HG02623 (cell line): ENCODE data around the gene PRKAG2.

Experiments used
- ATAC-seq: cut with Tn5 transposase; IDR thresholded peaks from one replicate; pipeline ENCODE4 v1.9.1; 2021; ENCODE audit warnings: moderate library complexity; ENCODE audit not compliant: unreplicated experiment

PRKAG2 gene

DNA sequence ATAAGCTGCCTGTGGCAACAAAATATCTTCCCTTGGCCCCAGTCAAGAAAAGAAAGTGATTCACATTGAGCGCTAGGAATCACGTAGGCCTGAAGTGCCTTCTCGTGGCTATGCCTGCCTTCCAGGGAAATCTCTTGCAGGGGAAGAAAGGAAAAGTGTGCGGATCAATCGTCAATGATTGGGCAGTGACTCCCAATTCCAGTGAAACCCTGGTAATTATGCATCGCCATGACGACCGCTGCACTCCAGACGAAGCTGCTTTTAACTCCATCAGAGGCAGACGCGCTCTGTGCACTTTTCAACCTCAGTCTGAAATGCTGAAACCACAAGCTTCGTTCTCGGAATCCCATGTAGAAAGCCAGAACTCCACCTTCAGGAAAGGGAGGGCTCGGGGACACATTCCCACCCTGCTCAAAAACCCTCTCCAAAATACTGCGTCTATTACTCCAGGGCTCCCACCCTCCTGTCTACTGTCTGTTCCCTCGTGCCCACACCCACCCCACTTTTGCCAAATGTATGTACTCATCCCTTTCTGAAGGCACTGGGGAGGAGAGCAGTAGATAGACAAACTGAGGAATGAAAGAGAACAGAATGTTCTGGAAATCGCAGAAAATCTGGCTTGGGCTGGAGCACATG is 24.2 kb upstream of the PRKAG2 start:
- no peak for ATAC-seq

DNA sequence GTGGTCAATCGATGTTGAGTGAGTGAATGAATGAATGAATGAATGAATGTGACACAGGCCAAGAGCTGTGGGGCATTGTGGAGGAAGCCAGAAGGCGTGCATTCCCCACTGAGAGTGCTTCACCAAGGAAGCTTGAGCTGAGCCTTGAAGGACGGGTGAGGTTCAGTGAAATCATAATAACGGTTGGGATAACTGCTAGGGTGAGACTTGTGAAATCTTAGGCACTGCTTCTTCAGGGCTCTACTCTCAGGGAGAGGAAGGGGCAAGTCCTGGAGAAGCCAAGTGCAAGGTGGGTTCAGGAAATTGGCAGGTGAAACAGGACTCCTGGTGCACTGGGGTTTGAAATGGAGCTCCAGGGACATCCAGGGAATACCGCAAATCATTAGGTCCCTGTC is 23.7 kb upstream of the PRKAG2 start:
- no peak for ATAC-seq

DNA sequence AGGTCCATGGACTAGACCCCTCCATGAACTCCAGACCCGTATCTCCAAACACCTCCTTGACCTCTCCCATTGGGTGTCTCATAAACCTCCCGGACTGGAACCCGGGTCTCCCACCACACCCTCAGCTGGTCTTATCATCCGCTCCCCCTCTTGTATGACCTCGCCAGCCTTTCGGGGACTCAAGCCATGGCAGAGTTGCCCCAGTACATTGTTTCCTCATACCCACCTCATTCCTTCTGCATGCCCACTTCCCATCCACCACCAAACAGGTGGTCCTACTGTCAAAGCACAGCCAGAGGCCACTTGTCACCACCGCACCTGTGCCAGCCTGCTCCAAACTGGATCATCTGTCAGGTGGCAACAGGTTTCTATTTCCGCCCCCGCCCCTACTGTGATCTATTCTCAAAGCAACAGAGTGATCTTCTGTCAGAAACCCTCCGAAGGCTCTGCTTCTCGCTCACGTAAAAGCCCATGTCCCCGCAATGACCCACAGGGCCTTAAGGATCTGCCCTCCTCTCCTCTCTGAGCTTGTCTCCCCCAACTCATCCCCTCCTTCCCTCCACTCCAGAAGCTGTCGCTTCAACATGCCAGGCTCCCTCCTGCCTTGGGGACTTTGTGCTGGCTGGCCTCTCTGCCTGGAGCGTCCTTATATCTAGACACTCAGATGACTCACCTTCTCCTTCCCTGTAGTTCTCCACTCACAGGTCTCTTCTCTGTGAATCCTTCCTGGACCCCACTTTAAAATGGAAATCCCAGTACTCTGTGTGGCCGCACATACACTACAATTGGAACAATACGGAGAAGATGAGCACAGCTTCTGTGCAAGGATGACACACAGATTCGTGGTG is 22.8 kb upstream of the PRKAG2 start:
- ATAC-seq, result no peak

DNA sequence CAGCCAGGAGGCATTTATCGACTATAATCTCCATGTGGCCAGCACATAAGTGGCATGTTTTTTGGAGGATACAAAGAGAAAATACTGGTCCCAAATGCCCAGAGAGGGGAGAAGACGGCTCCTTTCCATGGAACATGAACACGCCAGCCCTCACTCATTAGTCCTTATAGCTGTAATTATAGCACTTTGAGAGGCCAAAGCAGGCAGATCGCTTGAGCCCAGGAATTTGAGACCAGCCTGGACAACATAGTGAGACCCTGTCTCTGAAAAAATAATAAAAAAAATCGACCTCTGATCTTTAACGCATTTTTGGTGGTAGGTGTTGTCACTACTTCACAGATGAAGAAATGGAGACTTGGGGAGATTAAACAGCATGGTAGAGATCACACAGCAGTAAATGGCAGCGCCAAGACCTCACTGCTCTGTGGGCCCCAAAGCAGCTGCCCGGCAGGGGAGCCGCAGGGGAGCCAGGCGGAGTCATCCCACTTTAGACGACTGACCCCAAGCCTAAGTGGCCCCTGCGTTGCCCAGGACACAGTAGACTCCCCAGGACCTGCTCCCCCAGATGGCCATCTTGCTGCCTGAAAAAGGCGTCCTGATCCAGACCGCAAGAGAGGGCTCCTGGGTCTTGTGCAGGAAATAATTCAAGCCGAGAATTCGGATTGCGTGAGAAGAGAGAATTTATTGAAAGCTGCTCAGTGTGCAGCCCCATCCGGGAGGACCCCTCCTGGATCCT is 21.2 kb upstream of the PRKAG2 start:
- ATAC-seq, result no peak

DNA sequence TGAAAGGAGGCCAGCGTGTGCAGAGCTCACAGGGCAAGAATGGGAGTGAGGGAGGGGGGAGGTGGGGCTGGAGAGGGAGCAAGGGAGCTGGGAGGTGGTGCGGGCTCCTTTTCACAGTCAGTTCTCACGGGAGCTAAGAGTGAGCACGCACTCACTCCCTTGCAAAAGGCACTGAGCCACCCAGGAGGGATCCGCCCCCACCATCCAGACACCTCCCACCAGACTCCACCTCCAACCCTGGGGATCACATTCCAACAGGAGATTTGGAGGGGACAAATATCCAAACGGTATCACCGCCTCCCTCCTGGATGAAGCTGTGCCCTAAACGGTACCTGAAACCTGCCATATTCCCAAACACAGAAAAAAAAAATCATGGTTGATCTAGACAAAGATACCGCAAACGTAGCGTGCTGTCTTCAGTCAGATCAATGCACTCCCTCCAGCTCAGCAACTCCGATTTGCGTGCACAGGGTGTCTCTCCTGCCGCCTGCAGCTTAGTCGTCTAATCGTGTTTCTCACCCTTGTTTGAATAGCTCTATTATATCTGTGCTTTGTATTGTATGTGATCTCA is 20.3 kb upstream of the PRKAG2 start:
- no peak for ATAC-seq

DNA sequence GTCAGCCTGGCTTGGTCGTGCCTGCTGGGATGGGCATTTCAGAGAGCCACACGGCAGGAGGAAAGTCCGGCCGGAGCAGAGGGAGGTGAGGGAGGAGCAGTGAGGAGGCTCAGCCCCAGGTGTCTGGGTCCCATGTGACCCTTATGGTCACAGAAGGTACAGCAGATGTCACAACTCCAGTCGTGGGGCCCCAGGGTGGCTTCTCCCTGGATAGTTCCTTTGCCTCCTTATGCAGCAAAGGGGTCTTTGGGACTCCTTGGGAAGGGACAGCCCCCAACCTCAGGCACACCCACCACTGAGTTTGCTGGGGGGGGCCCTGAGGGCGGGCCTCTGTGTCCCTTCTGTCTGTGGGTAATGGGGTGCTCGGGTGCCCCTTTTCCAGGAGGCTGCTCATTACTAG is 19.6 kb upstream of the PRKAG2 start:
- no peak for ATAC-seq

DNA sequence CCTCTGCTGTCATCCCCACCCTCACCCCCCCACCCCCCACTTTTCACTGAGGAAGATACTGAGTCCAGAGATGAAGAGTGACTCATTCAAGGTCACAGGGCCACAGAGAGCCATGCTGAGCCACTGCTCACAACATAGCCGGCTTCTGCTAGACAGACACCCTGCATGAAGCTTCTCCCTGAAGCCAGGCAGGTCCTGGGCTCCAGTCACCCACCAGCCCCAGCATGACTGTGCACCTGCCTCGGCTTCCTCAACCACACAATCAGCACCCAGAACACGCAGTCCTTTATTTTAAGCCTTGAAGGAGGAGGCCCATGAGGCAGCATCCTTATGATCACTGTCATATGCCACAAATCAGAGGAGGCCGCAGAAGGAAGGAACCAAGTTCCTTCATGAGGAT is 19.2 kb upstream of the PRKAG2 start:
- ATAC-seq, result no peak

DNA sequence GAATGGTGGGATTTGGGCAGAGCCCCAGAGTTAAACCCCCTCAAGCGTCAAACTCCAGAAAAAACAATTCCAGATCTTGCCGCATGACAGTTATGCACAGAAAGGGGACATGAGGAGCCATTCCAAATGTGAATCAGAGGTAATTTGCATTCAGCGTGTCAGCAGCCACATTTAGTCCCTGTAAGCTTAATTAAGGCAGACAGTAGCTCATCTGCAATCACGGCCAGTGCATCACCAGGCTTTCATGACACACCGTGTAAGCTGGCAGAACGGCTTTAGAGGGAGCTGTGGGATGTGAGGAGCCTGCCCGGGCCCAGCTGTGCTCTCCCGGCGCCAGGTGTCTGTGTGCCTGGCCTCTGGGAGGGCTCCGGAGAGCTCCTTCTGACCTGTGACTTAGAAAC is 18.7 kb upstream of the PRKAG2 start:
- ATAC-seq, result no peak

DNA sequence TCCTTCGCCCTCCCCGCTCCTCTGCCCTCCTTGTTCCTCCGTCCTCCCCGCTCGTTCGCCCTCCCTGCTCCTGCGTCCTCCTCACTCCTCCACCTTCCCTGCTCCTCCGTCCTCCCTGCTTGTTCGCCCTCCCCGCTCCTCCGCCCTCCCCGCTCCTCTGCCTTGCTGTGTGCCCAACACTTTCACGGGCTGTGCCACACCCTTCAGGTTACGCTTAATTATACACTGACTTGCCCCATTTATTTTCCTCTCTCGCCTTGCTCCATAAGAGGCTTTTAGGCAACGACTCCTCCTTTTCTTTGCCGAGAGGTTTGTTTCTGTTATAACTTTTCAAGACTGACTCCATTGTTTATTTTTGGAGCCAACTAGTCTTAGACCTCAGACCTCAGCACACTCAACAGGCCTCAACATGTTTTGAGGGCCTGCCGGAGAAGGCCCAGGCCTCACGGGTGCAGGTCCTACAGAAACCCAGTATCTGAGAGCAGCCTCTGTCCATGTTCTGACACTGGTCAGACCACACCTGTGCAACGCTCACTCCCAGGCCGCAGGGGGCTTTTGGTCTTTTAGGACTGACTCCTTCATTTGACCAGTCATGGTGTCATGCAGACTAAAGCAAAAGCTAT is 18.2 kb upstream of the PRKAG2 start:
- ATAC-seq, result no peak

DNA sequence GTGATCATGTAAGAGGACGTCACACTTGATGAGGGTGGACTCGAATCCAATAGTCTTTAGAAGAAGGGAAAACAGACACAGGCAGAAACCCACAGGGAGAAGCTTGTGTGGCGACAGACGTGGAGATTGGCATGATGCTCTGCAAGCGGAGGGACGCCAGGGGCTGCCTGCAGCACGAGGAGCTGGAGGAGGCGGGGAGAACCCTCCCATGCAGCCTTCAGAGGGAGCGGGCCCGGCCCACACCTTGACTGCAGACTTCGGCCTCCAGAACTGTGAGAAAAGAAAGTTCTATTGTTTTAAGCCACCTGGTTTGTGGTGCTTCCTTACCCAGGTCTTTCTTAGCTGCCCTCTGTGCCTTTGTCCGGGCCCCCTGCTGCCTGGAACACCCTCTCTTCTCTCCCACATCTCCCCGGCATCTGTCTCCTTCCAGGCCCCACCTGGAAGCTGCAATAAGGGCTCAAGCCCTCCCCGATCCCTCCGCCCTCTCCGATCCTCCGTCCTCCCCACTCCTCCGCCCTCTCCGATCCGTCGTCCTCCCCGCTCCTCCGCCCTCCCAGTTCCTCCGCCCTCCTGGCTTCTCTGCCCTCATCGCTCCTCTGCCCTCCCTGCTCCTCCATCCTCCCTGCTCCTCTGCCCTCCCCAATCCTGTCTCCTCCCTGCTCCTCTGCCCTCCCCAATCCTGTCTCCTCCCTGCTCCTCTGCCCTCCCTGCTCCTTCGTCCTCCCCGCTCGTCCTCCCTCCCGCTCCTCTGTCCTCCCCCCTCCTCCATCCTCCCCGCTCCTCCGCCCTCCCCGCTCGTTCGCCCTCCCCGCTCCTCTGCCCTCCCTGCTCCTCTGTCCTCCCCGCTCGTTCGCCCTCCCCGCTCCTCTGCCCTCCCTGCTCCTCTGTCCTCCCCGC is 17.4 kb upstream of the PRKAG2 start:
- no peak for ATAC-seq

DNA sequence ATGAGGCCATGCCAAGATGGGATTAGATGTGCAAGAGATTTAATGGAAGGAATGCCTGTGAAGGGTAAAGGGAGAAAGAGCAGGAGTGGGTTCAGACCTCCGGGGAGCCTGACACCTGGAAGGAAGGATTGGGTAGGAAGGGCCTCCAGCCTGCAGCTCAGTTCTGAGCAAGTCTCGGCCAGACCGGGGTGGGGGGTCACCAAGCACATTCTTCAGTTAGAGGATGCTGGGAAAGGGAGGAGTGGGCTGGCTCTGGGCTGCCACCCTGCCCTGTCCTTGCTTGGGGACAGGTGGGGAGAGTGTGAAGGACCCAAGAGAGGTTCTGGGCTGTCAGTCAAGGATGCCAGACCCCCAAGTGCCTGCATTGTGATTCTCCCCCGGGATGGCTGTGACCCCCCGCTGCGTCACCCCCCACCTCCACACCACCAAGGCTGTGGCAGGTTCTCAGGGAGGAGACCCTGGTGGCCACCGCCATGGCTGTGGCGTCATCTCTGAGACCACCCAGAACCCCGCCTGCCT is 16.5 kb upstream of the PRKAG2 start:
- no peak for ATAC-seq

DNA sequence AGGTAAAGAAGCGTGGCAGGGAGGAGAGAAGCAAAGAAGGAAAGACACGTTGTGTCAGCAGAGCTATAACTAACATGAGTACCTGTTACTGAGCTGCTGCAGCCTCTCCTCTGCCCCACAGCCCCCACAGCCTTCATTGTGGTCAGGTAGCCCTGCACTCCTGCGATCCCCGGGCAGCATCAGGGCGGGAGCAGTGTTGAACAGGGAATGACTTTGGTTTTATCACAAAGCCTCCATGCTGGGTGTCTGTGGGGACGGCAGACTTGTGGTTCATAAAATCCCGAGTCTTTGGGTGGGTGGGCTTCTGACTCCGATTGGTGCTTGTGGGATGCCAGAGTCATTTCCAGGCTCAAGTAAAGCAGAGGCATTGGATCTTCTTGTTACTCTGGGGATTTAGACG is 14.8 kb upstream of the PRKAG2 start:
- no peak for ATAC-seq

DNA sequence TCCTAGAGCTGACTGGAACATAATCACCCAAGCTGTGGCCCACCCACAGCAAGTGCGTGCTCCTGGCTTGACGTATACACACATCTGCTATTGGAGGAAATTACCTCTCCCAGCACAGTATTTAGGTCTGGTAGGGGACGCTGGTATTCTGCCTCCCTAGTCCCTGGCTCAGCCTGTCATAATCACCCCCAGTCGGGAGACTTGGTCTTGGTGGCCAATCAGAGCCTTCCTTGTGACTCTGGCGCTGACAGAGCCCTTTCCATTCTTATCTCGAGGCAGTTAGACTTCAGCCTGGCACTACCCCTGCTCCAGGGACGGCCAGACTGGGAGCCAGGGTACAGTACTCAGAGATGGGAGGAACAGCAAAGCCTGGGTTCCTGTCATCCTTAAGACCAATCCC is 14.3 kb upstream of the PRKAG2 start:
- no peak for ATAC-seq

DNA sequence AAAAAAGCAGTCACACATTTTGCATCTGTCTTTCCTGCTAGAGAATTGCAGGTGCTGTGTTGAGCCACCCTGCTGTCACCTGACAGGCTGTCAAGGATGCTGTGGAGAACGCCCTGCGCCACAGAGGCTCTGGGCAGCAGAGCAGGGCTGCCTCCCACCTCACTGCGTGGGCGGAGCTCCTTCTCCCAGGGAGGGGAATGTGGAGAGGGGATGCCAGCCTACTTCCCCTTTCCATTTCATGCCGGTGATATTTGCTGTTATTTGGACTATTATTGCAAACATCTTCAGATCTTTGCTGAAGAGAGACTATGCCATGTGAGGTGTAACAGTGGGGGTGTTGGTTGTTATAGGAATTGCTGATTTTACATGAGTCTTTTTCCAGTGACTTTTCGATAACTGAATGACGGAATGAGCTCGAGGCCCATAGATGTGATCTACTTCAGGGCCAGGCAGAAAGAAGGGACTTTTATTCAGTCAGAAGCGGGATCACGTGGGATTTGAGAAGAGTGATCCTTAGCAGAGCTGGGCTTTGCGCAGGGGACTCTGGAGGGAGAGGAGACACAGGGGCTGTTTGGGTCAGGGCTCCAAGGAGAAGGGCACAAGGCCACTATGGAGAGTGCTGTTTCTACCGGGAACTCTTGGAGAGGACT is 13.6 kb upstream of the PRKAG2 start:
- no peak for ATAC-seq

DNA sequence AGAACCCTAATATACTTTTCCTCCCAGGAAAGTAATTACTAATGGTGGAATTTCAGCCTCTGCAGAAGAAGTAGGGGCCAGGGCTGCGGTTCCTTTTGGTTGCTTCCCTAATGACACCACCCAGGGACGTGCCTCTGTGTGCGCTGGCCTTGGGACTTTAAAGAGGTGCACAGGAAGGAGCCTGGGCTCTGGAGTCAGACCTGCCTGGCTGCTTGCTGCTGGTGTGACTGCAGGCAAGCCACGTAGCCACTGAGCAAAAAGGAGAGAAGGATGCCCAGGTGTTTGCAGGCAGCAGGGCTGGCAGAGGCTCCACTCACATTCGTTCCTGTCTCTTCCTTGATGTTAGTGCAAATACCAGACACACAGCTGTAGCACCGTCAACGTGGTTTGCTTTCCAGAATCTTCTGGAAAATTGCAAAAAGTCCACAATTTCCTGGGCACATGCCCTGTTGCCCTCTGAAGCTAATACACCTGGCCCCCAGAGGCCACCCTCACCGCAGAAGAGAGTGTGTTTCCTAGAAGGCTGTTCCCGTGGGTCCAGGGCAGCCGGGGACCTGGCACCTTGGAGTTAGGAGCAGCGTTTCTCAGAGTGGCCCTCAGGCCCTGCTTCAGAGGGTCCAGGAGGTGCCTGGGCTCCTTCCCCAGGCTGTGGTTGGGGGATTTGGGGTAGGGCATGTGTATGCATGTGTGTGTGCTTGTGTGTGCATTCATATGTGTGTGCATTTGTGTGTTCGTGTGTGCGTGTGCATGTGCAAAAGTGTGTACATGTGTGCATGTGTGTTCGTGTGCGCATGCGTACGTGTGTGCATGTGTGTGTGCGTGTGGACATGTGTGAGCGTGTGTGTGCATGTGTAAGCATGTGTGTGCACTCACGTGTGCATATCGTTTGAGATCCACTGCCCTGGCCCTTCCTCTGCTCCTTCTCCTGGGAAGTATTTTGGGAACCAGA is 12.8 kb upstream of the PRKAG2 start:
- no peak for ATAC-seq

DNA sequence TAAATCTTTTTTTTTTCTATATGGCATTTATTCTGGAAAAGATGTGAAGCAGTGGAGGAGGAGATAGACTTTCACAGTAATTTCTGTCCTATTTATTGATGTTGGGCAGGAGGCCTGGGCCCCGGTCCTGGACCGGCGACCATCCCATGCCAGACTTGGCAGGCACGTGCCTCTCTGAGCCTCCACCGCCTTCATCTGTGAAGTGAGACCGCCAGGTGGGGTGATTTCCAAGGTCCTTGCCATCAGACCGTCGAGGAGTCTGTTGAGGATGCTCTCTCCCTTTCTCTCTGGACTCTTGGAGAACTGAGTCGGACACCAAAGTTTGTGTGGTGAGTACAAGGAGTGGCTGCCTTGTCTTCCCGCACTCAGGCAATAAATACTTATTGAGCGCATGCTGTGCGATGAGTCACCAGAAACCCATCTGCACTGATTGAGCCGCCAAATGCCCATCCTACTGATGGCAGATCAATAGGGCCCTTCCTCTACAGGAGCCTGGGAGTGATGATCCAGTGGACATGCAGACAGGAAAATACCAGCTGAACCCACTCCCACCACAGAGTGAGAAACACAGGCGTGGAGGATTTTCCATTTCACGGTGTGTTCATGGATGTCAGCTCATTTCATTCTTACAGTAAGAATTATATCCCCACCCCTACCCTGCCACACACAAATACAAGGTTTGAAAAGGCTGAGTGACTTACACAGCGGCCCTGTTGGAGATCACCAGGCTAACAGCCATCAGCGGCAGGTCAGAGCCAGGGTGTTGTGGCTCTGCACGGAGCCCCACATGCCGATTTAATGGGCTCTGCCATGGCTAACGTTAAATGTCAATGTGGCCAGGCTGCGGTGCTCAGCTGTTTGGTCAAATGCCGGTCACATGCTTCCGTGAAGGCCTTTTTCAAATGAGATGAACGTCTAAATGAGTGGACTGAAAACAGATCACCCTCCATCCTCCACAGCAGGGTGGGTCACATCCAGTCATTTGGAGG is 11.5 kb upstream of the PRKAG2 start:
- no peak for ATAC-seq

DNA sequence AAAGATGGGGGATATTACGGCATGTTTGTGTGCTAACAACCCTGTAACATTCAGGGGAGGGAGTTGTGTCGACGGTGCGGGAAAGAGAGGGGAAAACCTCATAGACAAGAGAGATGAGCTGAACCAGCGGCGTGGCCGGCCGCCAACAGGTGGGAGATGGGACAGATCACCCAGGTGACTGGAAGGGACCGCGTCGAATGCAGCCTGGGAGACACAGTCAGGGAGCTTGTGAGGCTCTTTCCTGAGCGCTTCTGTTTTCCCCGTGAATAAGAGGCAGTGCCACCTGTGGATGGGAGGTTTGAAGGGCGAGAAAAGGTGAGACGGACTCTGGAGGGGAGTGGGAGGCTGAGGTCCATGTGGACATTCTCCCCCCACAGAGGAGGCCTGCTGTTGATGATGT is 9.9 kb upstream of the PRKAG2 start:
- no peak for ATAC-seq
